ENCODE measurements around the gene FAM167B.

GRCh38 chr1:32272557-32273390 lies 25.8 kb downstream of the FAM167B start:
- TF ChIP-seq POLR2A (IDR thresholded peaks at IDR 0.05) = no peak
- peak in 1 of 11 experiments; percentile 29 for TF ChIP-seq CTCF (IDR thresholded peaks at IDR 0.05 in 8 of 11, conservative IDR thresholded peaks at IDR 0.05 in 3 of 11)
- TF ChIP-seq POLR2AphosphoS5 (IDR thresholded peaks at IDR 0.05) = no peak
